ENCODE measurements around the gene FAM177B. TPM values are rescaled to one million over a fixed set of nuclear protein-coding genes. Genes with fewer than 3 reads are reported as not detected.

FAM177B gene
- total RNA-seq, 2 experiments from 2014 or later = not detected

DNA sequence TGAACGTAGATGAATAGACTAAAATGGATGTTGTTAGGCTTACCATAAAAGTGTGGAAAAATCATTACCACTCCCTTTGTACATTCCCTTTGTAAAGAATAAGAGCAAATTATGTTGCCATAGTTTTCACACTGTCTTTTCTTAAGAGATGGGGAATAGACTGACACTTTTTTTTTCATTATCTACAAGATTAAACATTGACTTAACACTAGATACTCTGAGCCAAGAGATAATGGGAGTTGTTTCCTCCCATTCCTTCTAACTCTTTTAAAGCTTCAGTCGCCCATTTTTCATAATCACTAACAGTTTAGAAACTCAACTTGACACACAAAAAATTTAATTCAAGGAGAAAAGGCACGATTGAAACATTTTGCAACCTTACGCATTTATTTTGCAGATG, 34.8 kb upstream of the FAM177B start:
- intact Hi-C loops (cut with micrococcal nuclease; ENCODE audit: unreplicated experiment) = no loop called here
- no peak overlapping the region for H3K27ac ChIP-seq (ENCODE audit: low read depth, low read length, poor library complexity, severe bottlenecking)
- no peak overlapping the region for H3K4me2 ChIP-seq (ENCODE audit: low read length)
- peaks cover 9% of the 10 kb centered on the region; the same call in 1 of the 2 replicates for H3K9me3 ChIP-seq (ENCODE audit: low read length)
- no peak for DNase-seq (ENCODE audit: low spot score)
- BruUV-seq (replicated peaks) = no TSS peak
- H3K36me3 ChIP-seq (ENCODE audit: insufficient read depth, low read length) = peaks cover 67% of the 10 kb centered on the region
- H3K4me3 ChIP-seq (ENCODE audit: low read depth, low read length, poor library complexity, severe bottlenecking) = no peak overlapping the region
- H3K9me2 ChIP-seq (ENCODE audit: insufficient read depth, low read length) = no peaks in the 10 kb centered on the region
- ChIA-PET CTCF (ENCODE audit: unreplicated experiment) (no interaction called here), POLR2A (no interaction called here)
- TF ChIP-seq, protein P1, sequence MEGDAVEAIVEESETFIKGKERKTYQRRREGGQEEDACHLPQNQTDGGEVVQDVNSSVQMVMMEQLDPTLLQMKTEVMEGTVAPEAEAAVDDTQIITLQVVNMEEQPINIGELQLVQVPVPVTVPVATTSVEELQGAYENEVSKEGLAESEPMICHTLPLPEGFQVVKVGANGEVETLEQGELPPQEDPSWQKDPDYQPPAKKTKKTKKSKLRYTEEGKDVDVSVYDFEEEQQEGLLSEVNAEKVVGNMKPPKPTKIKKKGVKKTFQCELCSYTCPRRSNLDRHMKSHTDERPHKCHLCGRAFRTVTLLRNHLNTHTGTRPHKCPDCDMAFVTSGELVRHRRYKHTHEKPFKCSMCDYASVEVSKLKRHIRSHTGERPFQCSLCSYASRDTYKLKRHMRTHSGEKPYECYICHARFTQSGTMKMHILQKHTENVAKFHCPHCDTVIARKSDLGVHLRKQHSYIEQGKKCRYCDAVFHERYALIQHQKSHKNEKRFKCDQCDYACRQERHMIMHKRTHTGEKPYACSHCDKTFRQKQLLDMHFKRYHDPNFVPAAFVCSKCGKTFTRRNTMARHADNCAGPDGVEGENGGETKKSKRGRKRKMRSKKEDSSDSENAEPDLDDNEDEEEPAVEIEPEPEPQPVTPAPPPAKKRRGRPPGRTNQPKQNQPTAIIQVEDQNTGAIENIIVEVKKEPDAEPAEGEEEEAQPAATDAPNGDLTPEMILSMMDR (conservative IDR thresholded peaks at IDR 0.05; ENCODE audit: low read length) = no peak
- TF ChIP-seq EZH2phosphoT487 (IDR thresholded peaks at IDR 0.05; ENCODE audit: borderline replicate concordance, low read depth, low read length) = no peak
- H3K79me2 ChIP-seq (ENCODE audit: insufficient read depth, low read depth, low read length) = peaks cover 24% of the 10 kb centered on the region; the same call in 1 of the 2 replicates
- H3K4me1 ChIP-seq (ENCODE audit: insufficient read depth, low read length, poor library complexity, severe bottlenecking) = no peaks in the 10 kb centered on the region
- H4K20me1 ChIP-seq (ENCODE audit: insufficient read depth, low read length) = no peaks in the 10 kb centered on the region
- no peak overlapping the region for H2AFZ ChIP-seq (ENCODE audit: low read length)

DNA sequence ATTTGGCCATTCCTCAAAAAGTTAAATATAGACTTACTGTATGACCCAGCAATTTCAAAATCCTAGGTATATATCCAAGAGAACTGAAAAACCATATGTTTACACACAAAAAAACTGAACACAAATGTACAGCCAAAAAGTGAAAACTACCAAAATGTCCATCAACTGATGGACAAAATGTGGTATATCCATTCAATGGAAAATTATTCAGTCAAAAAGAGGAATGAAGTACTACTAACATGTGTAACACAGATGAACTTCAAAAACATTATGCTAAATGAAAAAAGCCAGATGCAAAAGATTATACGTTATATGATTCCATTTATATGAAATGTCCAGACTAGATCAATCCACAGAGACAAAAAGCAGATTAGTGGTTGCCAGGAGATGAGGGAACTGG, 32.7 kb upstream of the FAM177B start:
- intact Hi-C loops (cut with micrococcal nuclease; ENCODE audit: unreplicated experiment) = no loop called here
- Histone ChIP-seq H4K20me1 (ENCODE audit: insufficient read depth, low read length) (no peaks in the 10 kb centered on the region), H3K9me2 (ENCODE audit: insufficient read depth, low read length) (no peaks in the 10 kb centered on the region), H3K27ac (ENCODE audit: low read depth, low read length, poor library complexity, severe bottlenecking) (no peak overlapping the region), H3K9me3 (ENCODE audit: low read length) (peaks cover 9% of the 10 kb centered on the region; the same call in 1 of the 2 replicates), H3K79me2 (ENCODE audit: insufficient read depth, low read depth, low read length) (peaks cover 24% of the 10 kb centered on the region; the same call in 1 of the 2 replicates), H3K36me3 (ENCODE audit: insufficient read depth, low read length) (peaks cover 62% of the 10 kb centered on the region), H3K4me1 (ENCODE audit: insufficient read depth, low read length, poor library complexity, severe bottlenecking) (no peaks in the 10 kb centered on the region), H3K4me3 (ENCODE audit: low read depth, low read length, poor library complexity, severe bottlenecking) (no peak overlapping the region), H2AFZ (ENCODE audit: low read length) (no peak overlapping the region), H3K4me2 (ENCODE audit: low read length) (no peak overlapping the region)
- BruUV-seq (replicated peaks) = no TSS peak
- ChIA-PET POLR2A (interaction anchor here (0.6 to 1.1 kb wide), 3 partner anchors 9 to 20 kb away, joined by 3 read pairs; no protein-coding TSS in a partner anchor), CTCF (ENCODE audit: unreplicated experiment) (interaction anchor here (0.6 kb wide), 1 partner anchor 50 kb away, joined by 3 read pairs; no protein-coding TSS in a partner anchor)
- DNase-seq (ENCODE audit: low spot score) = no peak
- TF ChIP-seq, protein P1 (conservative IDR thresholded peaks at IDR 0.05; ENCODE audit: low read length) = no peak
- no peak for TF ChIP-seq EZH2phosphoT487 (IDR thresholded peaks at IDR 0.05; ENCODE audit: borderline replicate concordance, low read depth, low read length)

DNA sequence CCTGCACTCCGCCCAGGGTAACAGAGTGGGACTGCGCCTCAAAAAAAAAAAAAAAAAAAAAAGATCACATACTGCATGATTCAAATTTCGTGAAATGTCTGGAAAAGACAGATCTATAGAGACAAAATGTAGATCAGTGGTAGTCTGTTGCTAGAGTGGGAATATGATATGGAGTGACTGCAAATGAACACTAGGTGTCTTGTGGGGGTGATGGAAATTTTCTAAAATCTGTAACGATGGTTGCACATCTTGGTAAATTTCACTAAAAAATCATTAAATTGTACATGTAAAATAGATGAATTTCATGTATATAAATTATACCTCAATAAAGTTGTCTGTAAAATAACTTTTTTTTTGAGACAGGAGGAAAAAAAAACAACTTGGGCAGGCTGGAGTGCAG, 30.2 kb upstream of the FAM177B start:
- Histone ChIP-seq H3K9me3 (ENCODE audit: low read length) (peaks cover 9% of the 10 kb centered on the region; the same call in 1 of the 2 replicates), H2AFZ (ENCODE audit: low read length) (no peak overlapping the region), H3K27ac (ENCODE audit: low read depth, low read length, poor library complexity, severe bottlenecking) (no peak overlapping the region), H3K79me2 (ENCODE audit: insufficient read depth, low read depth, low read length) (peaks cover 43% of the 10 kb centered on the region), H3K4me2 (ENCODE audit: low read length) (no peak overlapping the region), H4K20me1 (ENCODE audit: insufficient read depth, low read length) (no peaks in the 10 kb centered on the region), H3K4me3 (ENCODE audit: low read depth, low read length, poor library complexity, severe bottlenecking) (no peak overlapping the region), H3K36me3 (ENCODE audit: insufficient read depth, low read length) (peaks cover 40% of the 10 kb centered on the region), H3K9me2 (ENCODE audit: insufficient read depth, low read length) (no peaks in the 10 kb centered on the region), H3K4me1 (ENCODE audit: insufficient read depth, low read length, poor library complexity, severe bottlenecking) (peaks cover 13% of the 10 kb centered on the region)
- intact Hi-C loops (cut with micrococcal nuclease; ENCODE audit: unreplicated experiment) = no loop called here
- ChIA-PET CTCF (ENCODE audit: unreplicated experiment) (no interaction called here), POLR2A (no interaction called here)
- no peak for DNase-seq (ENCODE audit: low spot score)
- TF ChIP-seq, protein P1 (conservative IDR thresholded peaks at IDR 0.05; ENCODE audit: low read length) = peak; percentile 39; the same call in 1 of the 2 replicates
- no peak for TF ChIP-seq EZH2phosphoT487 (IDR thresholded peaks at IDR 0.05; ENCODE audit: borderline replicate concordance, low read depth, low read length)
- no TSS peak for BruUV-seq (replicated peaks)

All from OCI-LY7 (cell line).